NB4 (cell line): ENCODE measurements around the gene SLC9A8.

Source experiments
- DNase-seq: peaks from one replicate; pipeline ENCODE4 v3.0.0; 2010; ENCODE audit warnings: low read depth
- H3K4me3 ChIP-seq: one replicate; pipeline ENCODE4 v1.5.1; 2011; ENCODE audit warnings: mild to moderate bottlenecking, low read depth, low read length, moderate library complexity
- CTCF ChIP-seq: IDR thresholded peaks from one replicate; pipeline ENCODE4 v1.5.1; 2012; ENCODE audit warnings: low read depth, low read length
- MAX ChIP-seq: IDR thresholded peaks from 2 replicates; pipeline ENCODE4 v1.6.1; 2011; ENCODE audit warnings: low read depth, low read length
- MYC ChIP-seq: IDR thresholded peaks from 2 replicates; pipeline ENCODE4 v1.6.1; 2011; ENCODE audit warnings: low read depth, low read length
- POLR2A ChIP-seq: IDR thresholded peaks from 2 replicates; pipeline ENCODE4 v1.6.1; 2011; ENCODE audit warnings: mild to moderate bottlenecking; ENCODE audit not compliant: insufficient read length; ENCODE audit errors: extremely low read depth

The SLC9A8 gene

GRCh38 chr20:49863666-49864065 lies 51.0 kb downstream of the SLC9A8 start:
- TF ChIP-seq CTCF, result no peak
- H3K4me3 ChIP-seq, result no peak overlapping the region
- no peak for DNase-seq

GRCh38 chr20:49865559-49865958 lies 52.9 kb downstream of the SLC9A8 start:
- TF ChIP-seq POLR2A (no peak), MYC (no peak)
- DNase-seq, result no peak
- H3K4me3 ChIP-seq, result no peak overlapping the region

- TF ChIP-seq POLR2A, result no peak
- TF ChIP-seq MAX, result no peak
- TF ChIP-seq MYC, result no peak
- TF ChIP-seq CTCF, result no peak
- no peak overlapping the region for H3K4me3 ChIP-seq
- no peak for DNase-seq
Observed at GRCh38 chr20:49866051-49866450, 53.4 kb downstream of the SLC9A8 start.

- TF ChIP-seq MYC (no peak), MAX (no peak), POLR2A (no peak), CTCF (no peak)
- peak; percentile 35 for DNase-seq
- no peak overlapping the region for H3K4me3 ChIP-seq
Observed at GRCh38 chr20:49867453-49868215, 55.0 kb downstream of the SLC9A8 start.

GRCh38 chr20:49868538-49868937 lies 55.9 kb downstream of the SLC9A8 start:
- DNase-seq, result peak; percentile 65
- no peak overlapping the region for H3K4me3 ChIP-seq
- TF ChIP-seq CTCF (no peak), POLR2A (no peak), MYC (no peak), MAX (no peak)

GRCh38 chr20:49868964-49869363 lies 56.3 kb downstream of the SLC9A8 start:
- TF ChIP-seq MAX (no peak), POLR2A (no peak), MYC (no peak), CTCF (no peak)
- no peak for DNase-seq
- H3K4me3 ChIP-seq, result no peak overlapping the region
